Hepatocyte (in vitro differentiated cells): ENCODE measurements around the gene CEMIP2. TPM values are rescaled to one million over a fixed set of nuclear protein-coding genes. Genes with fewer than 3 reads are reported as not detected.

Source experiments
- DNase-seq: peaks from one replicate; pipeline ENCODE4 v3.0.0-alpha.2; 2016; ENCODE audit warnings: low spot score
- H2AFZ ChIP-seq: fragments of 200-600 bp; sonication (generic); 2 replicates; pipeline ENCODE4 v1.6.0; 2016; ENCODE audit warnings: antibody characterized with exemption, mild to moderate bottlenecking
- H3K27ac ChIP-seq: fragments of 200-600 bp; sonication (generic); 2 replicates; pipeline ENCODE4 v1.5.1; 2016; ENCODE audit warnings: mild to moderate bottlenecking
- H3K27me3 ChIP-seq: fragments of 200-600 bp; sonication (generic); 2 replicates; pipeline ENCODE4 v1.6.1; 2016
- H3K36me3 ChIP-seq: fragments of 200-600 bp; sonication (generic); replicated peaks from 2 replicates; pipeline ENCODE4 v1.5.1; 2016; ENCODE audit warnings: low read depth; ENCODE audit not compliant: insufficient read depth
- H3K4me1 ChIP-seq: fragments of 200-600 bp; sonication (generic); 2 replicates; pipeline ENCODE4 v1.5.1; 2016; ENCODE audit warnings: mild to moderate bottlenecking, moderate library complexity; ENCODE audit not compliant: insufficient read depth
- H3K4me2 ChIP-seq: fragments of 200-600 bp; sonication (generic); 2 replicates; pipeline ENCODE4 v1.6.0; 2016
- H3K4me3 ChIP-seq: fragments of 200-600 bp; sonication (generic); 2 replicates; pipeline ENCODE4 v1.5.1; 2016; ENCODE audit warnings: mild to moderate bottlenecking
- H3K79me2 ChIP-seq: fragments of 200-600 bp; sonication (generic); 2 replicates; pipeline ENCODE4 v1.6.0; 2017; ENCODE audit warnings: mild to moderate bottlenecking
- H3K9me2 ChIP-seq: fragments of 200-600 bp; sonication (generic); replicated peaks from 2 replicates; pipeline ENCODE4 v1.6.0; 2017; ENCODE audit warnings: mild to moderate bottlenecking; ENCODE audit not compliant: insufficient read depth
- H3K9me3 ChIP-seq: fragments of 200-600 bp; sonication (generic); 2 replicates; pipeline ENCODE4 v1.5.1; 2016; ENCODE audit warnings: low read depth, mild to moderate bottlenecking
- H4K20me1 ChIP-seq: fragments of 200-600 bp; sonication (generic); 2 replicates; pipeline ENCODE4 v1.6.0; 2016; ENCODE audit warnings: mild to moderate bottlenecking; ENCODE audit not compliant: insufficient read depth, poor library complexity, severe bottlenecking
- CTCF ChIP-seq: fragments of 200-600 bp; sonication (generic); IDR thresholded peaks from 2 replicates; pipeline ENCODE4 v1.5.1; 2016; ENCODE audit warnings: antibody characterized with exemption, mild to moderate bottlenecking; ENCODE audit not compliant: poor library complexity
- EZH2 ChIP-seq: fragments of 200-600 bp; sonication (generic); IDR thresholded peaks from 2 replicates; pipeline ENCODE4 v1.6.1; 2016; ENCODE audit warnings: antibody characterized with exemption, mild to moderate bottlenecking, borderline replicate concordance
- EZH2phosphoT487 ChIP-seq: fragments of 200-600 bp; sonication (generic); IDR thresholded peaks from one replicate; pipeline ENCODE4 v1.6.1; 2018; ENCODE audit warnings: antibody characterized with exemption, mild to moderate bottlenecking, low read depth, moderate library complexity; ENCODE audit not compliant: unreplicated experiment, severe bottlenecking
- WGBS: methylation state at CpG from one replicate; pipeline ENCODE4 v1.1.6; 2016; ENCODE audit warnings: low lambda C conversion rate; ENCODE audit errors: missing lambda C conversion rate; 5-methylcytosine and 5-hydroxymethylcytosine counted together
- polyA plus RNA-seq: library from polyadenylated mRNA; unstranded; fragments of >200 nt; fragmentation: Nextera tagmentation; extraction: Ambion mirVana; gene quantifications from 2 replicates; pipeline ENCODE4 v1.2.1, GENCODE V29; 2016
- total RNA-seq: library from RNA; depleted of rRNA; stranded (reverse); fragments of >200 nt; gene quantifications from 2 replicates; pipeline ENCODE4 v1.2.3, GENCODE V29; 2014

The CEMIP2 gene
- total and polyA plus RNA-seq, 2 experiments from 2014 or later = 45.2 to 94.2 TPM

GRCh38 chr9:71795097-71795813, 26.9 kb upstream of the CEMIP2 start:
- no peak for TF ChIP-seq CTCF
- TF ChIP-seq EZH2phosphoT487 = no peak
- TF ChIP-seq EZH2 = no peak
- Histone ChIP-seq H3K4me2 (no peak overlapping the region), H3K27ac (no peak overlapping the region), H3K4me1 (peaks cover 13% of the 10 kb centered on the region), H3K36me3 (no peaks in the 10 kb centered on the region), H3K79me2 (no peaks in the 10 kb centered on the region), H3K4me3 (no peak overlapping the region), H3K9me3 (no peaks in the 10 kb centered on the region), H4K20me1 (no peaks in the 10 kb centered on the region), H3K9me2 (no peaks in the 10 kb centered on the region), H2AFZ (no peak overlapping the region), H3K27me3 (no peaks in the 10 kb centered on the region)
- WGBS = 89% methylated on average over 7 of the region's 7 CpGs
- DNase-seq = no peak

- peak overlapping the region; percentile 61 for H3K4me2 ChIP-seq
- no peaks in the 10 kb centered on the region for H3K36me3 ChIP-seq
- peak overlapping the region; percentile 44 for H2AFZ ChIP-seq
- H3K4me1 ChIP-seq = peaks cover 13% of the 10 kb centered on the region
- peak overlapping the region; percentile 85 for H3K27ac ChIP-seq
- H3K9me2 ChIP-seq = no peaks in the 10 kb centered on the region
- H3K79me2 ChIP-seq = no peaks in the 10 kb centered on the region
- WGBS = 67% methylated on average over 2 of the region's 2 CpGs
- TF ChIP-seq EZH2phosphoT487 (no peak), EZH2 (no peak), CTCF (no peak)
- DNase-seq = peak; percentile 31
- no peak overlapping the region for H3K4me3 ChIP-seq
- H3K9me3 ChIP-seq = no peaks in the 10 kb centered on the region
- H4K20me1 ChIP-seq = no peaks in the 10 kb centered on the region
- no peaks in the 10 kb centered on the region for H3K27me3 ChIP-seq
Observed at GRCh38 chr9:71793386-71794105, 25.2 kb upstream of the CEMIP2 start.

- Histone ChIP-seq H2AFZ (no peak overlapping the region), H3K27me3 (no peaks in the 10 kb centered on the region), H3K79me2 (no peaks in the 10 kb centered on the region), H3K9me3 (no peaks in the 10 kb centered on the region), H3K36me3 (no peaks in the 10 kb centered on the region), H3K4me2 (no peak overlapping the region), H3K4me3 (no peak overlapping the region), H3K4me1 (peaks cover 8% of the 10 kb centered on the region), H4K20me1 (no peaks in the 10 kb centered on the region), H3K9me2 (no peaks in the 10 kb centered on the region), H3K27ac (no peak overlapping the region)
- WGBS = 90% methylated on average over 4 of the region's 4 CpGs
- peak; percentile 7 for DNase-seq
- no peak for TF ChIP-seq EZH2
- TF ChIP-seq CTCF = no peak
Observed at GRCh38 chr9:71791875-71792274, 23.6 kb upstream of the CEMIP2 start.
